MG63 (cell line): ENCODE results near the gene MXRA7. TPM values are rescaled to one million over a fixed set of nuclear protein-coding genes. Genes with fewer than 3 reads are reported as not detected.
A peak's percentile ranks its signal among the peaks of the same experiment; 100 is the strongest.
"Not testable (repeated sequence)": the region's sequence is repeated elsewhere in the genome, so short reads cannot be mapped to it uniquely, and the experiment has no call there.

ENCODE experiments used
- DNase-seq: peaks from one replicate; pipeline ENCODE4 v3.0.0-alpha.2; 2020
- H3K27me3 ChIP-seq: fragments of 250-450 bp; sonication (Bioruptor Pico); 2 replicates; pipeline ENCODE4 v1.5.1; 2020; ENCODE audit warnings: mild to moderate bottlenecking, moderate library complexity
- H3K36me3 ChIP-seq: fragments of 250-450 bp; sonication (Bioruptor Pico); 2 replicates; pipeline ENCODE4 v1.5.1; 2020; ENCODE audit warnings: mild to moderate bottlenecking, moderate library complexity
- H3K4me3 ChIP-seq: fragments of 250-450 bp; sonication (Bioruptor Pico); 2 replicates; pipeline ENCODE4 v1.5.1; 2020; ENCODE audit warnings: mild to moderate bottlenecking, moderate library complexity
- H3K9me3 ChIP-seq: fragments of 250-450 bp; sonication (Bioruptor Pico); 2 replicates; pipeline ENCODE4 v1.5.1; 2020; ENCODE audit warnings: mild to moderate bottlenecking, moderate library complexity
- total RNA-seq: library from RNA; depleted of rRNA; stranded (reverse); fragments of >200 nt; shearing (Covaris generic); gene quantifications from 2 replicates; pipeline ENCODE4 v1.2.3, GENCODE V29; 2014; ENCODE audit warnings: low replicate concordance

MXRA7 gene
- total RNA-seq, 1 experiment from 2014 or later: 65.4 TPM

DNA sequence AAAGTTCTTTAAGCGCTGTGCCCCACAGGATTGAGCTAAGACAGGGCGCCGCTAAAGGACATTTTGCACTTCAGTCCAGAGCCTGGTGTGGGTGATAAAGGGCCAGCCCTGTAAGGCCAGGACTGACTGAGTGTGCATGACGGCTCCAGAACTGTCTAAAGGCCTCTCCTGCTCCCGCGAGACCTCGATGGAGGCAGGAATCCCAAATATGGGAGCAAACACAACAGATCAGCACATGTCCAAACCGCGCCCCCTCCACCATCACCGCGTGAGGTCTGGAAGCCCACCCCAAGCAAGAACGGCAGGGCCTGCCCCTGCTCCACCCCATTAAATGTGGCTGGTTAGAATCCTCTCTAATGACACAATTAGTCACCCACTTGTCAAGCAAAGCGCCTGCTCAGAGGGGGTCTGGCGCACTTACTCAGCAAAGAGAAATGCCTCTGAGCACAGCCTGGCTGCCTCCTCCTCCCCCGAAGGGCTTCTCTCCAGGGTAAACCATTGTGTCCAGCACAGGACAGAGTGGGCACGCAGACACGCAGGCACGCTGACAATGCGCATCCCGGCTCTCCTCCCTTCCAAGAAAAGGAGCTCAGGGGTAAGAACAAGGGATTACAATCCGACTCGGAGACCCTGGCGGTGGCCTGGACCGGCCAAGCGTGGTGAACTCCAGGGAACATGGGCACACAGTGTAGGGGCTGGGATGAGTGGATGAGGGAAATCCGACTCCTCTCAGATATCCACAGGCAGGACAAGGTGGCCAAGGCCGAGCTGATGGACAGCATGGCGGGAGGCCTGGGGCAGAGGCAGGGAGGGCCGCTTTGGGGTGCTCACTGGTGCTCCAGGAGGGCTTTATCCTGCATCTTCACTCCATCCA, 1.5 kb downstream of the MXRA7 start:
- Histone ChIP-seq H3K4me3 (peak overlapping the region; percentile 68), H3K27me3 (no peaks in the 10 kb centered on the region), H3K36me3 (peaks cover 31% of the 10 kb centered on the region), H3K9me3 (no peaks in the 10 kb centered on the region)
- peak; percentile 92 for DNase-seq

DNA sequence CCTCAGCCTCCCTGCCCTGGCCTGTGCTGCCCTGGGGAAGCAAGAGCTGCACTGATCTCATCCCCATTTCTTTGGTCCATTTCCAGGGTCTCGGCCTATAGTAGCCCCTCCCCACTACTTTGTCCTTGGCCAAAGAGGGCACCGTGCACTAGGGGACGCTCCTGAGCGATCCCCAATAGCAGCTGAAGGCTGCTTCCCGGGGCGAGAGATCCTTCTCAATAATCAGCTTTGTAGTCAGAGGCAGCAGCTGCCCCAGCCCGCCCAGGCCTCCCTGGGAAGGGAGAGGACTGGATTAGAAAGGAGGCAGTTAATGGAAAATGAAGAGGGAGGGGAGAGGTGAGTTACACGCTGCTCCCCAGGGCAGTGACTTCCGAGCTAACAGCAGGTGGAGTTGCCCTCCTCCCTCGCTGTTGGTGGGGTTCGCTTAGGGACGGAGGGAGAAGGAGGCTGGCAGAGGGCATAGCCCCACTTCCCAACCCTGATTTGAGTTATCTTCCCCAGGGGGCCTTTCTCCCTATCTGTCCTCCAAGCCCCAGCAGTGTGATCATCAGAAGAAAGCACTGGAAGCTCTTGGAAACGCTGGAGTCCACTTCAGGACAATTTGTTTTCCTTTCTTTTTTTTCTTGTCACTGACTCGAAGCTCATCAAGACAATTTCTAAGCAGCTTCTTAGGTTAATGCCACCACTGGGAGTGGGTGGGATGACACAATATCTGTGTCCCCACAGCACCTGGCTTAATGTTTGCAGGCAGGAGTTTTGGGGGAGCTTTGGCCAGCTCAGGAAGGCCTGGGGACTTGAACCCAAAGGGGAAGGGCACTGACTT, 2.6 kb downstream of the MXRA7 start:
- Histone ChIP-seq H3K4me3 (no peak overlapping the region; the same call in 1 of the 2 replicates), H3K27me3 (no peaks in the 10 kb centered on the region), H3K36me3 (peaks cover 21% of the 10 kb centered on the region), H3K9me3 (no peaks in the 10 kb centered on the region)
- no peak for DNase-seq

DNA sequence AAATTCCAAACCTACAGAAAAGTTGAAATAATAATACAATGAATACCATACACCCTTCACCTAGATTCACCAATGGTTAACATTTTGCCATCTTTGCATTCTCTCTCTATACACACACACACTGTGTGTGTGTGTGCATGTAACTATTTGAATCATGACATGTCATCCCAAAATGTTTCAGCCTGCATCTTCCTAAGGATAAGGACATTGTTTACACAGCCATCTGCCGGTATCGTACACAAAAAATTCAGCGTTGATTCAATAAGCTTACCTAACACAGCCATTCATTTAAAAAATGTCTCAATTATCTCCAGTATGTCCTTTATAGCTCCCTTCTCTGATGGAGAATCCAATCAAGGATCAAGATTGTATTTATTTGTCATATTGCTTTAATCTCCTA, 3.9 kb downstream of the MXRA7 start:
- no peaks in the 10 kb centered on the region for H3K27me3 ChIP-seq
- H3K9me3 ChIP-seq: no peaks in the 10 kb centered on the region
- DNase-seq: no peak
- no peak overlapping the region for H3K4me3 ChIP-seq
- peaks cover 15% of the 10 kb centered on the region for H3K36me3 ChIP-seq

DNA sequence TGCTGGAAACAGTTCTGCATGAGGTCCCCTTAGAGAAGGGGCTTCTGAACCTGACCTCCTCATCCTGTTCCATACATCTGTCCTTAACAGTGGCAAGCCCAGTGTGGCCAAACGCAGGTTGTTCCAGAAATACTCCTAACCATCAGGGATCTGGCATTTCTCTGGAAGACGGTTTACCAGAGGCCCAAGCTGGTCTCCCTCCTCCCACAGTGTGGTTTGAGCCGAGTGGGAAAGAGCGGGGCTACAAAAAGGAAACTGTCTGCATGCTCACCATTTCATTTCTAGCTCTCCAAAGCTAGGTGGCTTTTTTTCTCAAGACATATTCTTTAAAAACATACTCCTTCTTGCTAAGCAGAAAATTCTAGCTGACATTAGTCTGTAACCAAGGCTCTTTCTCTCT, 6.0 kb downstream of the MXRA7 start:
- Histone ChIP-seq H3K9me3 (no peaks in the 10 kb centered on the region), H3K36me3 (peaks cover 17% of the 10 kb centered on the region), H3K4me3 (no peak overlapping the region), H3K27me3 (no peaks in the 10 kb centered on the region)
- no peak for DNase-seq

DNA sequence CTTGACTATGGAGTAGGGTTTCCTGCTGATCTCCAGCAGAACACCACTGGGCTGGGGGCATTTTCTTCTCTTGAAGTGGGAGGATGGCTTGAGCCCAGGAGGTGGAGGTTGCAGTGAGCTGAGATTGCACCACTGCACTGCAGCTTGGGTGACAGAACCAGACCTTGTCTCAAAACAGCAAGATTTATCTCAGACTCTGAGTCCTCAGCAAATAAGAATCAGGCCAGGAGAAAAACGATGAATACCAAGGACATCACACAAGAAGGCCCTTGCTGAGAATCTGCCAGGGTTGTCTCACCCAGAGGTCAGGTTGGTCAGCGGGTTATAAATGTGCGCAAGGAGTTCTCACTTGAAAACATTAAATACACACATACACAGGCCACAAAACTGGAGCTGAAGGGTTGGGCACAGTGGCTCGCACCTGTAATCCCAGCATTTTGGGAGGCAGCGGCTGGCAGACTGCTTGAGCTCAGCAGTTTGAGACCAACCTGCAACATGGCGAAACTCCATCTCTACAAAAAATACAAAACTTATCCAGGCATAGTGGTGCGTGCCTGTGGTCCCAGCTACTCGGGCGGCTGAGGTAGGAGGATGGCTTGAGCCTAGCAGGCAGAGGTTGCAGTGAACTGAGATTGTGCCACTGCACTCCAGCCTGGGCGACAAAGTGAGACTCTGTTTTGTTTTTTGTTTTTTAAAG, 7.7 kb downstream of the MXRA7 start:
- Histone ChIP-seq H3K4me3 (no peak overlapping the region), H3K36me3 (peaks cover 10% of the 10 kb centered on the region; the same call in 1 of the 2 replicates), H3K27me3 (no peaks in the 10 kb centered on the region), H3K9me3 (no peaks in the 10 kb centered on the region)
- DNase-seq: no peak

DNA sequence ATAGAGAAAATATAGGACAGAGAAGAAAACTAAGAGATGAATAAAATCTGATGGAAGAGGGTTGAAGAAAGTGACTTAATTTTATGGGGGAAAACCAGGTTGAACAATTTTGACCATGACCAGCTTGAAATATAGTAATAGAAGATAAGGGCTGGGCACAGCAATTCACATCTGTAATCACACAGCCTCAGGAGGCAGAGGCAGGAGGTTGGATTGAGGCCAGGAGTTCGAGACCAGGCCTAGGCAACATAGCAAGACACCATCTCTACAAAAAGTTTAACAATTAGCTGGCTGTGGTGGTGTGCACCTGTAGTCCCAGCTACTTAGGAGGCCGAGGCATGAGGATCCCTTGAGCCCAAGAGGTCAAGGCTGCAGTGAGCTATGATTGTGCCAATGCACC, 8.7 kb downstream of the MXRA7 start:
- H3K9me3 ChIP-seq: no peaks in the 10 kb centered on the region
- no peaks in the 10 kb centered on the region for H3K27me3 ChIP-seq
- H3K4me3 ChIP-seq: no peak overlapping the region
- peaks cover 8% of the 10 kb centered on the region; the same call in 1 of the 2 replicates for H3K36me3 ChIP-seq
- DNase-seq: no peak

DNA sequence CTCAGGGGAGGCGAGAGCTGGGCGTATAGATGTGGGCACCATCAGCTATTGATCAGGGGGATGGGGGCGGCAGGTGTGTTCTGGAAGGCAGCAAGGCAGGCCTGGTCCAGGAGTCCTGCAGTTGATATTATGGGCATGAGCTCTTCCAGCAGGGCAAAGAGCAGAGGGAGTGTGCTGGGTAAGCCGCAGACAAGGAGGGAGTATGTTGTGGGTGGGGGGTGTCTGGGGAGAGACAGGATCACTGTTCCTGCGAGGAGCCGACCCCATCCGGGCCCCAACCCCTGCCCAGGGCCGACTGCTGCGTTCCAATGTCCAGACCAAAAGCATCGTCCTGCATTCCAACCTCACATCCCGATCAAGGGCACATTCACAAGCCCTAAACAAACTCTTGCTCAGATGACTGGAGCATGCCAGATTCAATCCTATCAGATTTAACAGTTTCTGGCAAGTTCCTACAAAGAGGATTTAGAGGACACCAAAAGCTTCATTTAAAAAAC, 9.2 kb downstream of the MXRA7 start:
- Histone ChIP-seq H3K9me3 (no peaks in the 10 kb centered on the region), H3K4me3 (no peak overlapping the region), H3K27me3 (no peaks in the 10 kb centered on the region), H3K36me3 (peaks cover 4% of the 10 kb centered on the region)
- no peak for DNase-seq

DNA sequence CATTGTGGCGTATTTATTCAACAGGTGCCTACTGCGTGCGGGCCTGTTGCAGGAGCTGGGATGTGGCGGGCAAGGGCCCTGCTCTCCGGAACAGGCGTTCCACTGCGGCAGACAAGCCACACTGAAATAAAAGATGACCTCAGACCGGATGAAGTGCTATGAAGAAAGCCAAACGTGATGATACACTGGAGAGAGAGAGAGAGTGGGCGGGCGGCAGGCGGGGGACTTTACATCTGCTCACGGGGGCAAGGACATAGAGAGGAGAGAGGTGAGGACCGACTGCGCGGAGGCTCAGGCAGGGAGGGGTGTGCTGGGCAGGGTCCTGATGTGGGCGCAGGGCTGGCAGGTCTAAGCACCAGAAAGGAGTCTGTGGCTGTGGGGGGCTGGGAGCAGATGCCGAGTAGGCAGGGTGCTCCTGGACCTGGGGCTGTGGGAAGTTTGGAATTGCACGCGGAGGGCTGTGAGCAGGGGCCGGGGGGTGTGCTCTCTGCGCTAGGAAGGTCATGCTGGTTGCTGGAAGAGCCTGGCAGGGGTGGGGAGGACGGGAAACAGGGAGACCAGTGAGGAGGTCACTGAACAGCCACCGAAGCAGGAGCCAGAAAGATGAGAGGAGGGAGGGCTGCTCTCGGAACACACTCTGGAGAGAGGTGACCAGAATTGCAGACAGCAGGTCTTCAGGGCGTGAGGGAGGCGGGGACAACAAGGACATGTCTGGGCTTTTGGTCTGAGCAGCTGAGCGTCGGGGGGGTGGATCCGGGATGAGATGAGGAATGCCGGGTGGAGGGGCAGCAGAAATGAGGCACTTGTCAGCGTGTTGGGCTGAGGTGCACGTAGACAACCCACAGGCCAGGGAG, 9.9 kb downstream of the MXRA7 start:
- peak; percentile 70 for DNase-seq
- Histone ChIP-seq H3K9me3 (no peaks in the 10 kb centered on the region), H3K27me3 (no peaks in the 10 kb centered on the region), H3K36me3 (peaks cover 3% of the 10 kb centered on the region), H3K4me3 (no peak overlapping the region)

DNA sequence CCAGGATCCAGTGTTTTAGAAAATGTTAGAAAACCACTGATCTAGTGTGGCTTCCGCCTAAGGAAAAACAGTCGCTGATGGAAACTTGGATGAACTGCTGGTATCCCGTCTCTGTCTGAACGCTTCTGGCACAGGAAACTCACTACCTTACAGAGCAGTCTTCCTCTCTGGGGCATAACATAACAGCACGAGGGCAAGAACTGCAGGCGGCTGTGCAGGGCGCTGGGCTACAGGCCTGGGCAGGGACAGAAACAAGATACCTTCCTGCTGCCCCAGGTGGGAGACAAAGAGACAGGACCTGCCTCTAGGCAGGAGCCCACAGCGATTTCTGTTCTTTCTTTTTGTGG, 10.5 kb downstream of the MXRA7 start:
- no peaks in the 10 kb centered on the region for H3K9me3 ChIP-seq
- H3K36me3 ChIP-seq: peaks cover 3% of the 10 kb centered on the region
- DNase-seq: no peak
- no peaks in the 10 kb centered on the region for H3K27me3 ChIP-seq
- H3K4me3 ChIP-seq: no peak overlapping the region

DNA sequence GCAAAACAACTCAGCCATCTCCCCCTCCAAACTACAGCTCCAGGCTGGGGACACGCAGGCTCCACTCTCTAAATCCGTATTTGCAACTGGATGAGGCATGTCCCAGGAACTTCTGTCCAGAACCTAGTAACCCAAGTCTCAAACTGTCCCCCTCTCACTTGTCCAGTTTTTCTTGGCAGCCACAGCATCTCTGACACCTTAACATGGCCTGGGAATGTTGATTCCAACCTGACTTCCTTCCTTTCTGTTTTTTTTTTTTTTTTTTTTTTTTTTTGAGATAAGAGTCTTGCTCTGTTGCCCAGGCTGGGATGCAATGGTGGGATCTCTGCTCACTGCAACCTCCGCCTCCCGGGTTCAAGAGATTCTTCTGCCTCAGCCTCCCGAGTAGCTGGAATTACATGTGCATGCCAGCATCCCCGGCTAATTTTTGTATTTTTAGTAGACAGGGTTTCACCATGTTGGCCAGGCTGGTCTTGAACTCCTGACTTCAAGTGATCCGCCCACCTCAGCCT, 12.2 kb downstream of the MXRA7 start:
- H3K36me3 ChIP-seq, H3K4me3 ChIP-seq, H3K9me3 ChIP-seq, DNase-seq, H3K27me3 ChIP-seq: not testable (repeated sequence)

DNA sequence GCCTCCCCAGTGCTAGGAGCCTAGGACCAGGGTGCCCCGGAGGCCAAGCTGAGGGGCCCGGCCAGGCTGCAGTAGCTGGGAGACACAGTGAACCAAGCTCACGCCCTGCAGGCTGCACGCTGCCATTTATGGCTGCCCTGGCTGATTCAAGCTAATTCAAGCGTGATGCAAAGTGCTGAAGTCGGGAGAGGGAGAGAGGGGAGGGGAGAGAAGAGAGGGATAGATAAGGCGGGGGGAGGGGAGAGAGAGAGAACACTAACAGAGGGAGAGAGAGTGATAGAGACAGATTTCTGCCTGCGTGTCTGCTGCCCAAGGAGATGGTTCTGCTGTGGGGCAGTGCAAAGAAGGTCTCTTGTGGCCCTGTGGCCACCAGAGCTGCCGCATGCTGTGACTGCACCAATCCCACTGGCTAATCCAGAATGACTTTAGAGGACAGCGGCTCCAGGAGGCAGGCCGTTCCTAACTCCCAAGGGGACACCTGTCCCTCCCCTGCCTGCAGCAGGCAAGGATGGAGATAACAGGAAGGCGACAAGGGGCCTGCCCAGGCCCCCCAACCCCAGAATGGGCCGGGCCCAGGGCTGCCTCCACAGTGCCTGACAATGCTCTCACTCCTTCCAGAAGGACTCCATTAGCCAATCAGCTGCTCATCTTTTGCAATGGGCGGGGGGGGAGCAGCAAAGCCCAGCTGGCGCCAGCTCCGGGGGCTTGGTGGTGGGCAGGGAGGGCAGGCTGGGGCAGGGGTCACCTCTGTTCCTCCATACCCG, 12.9 kb downstream of the MXRA7 start:
- DNase-seq: no peak
- Histone ChIP-seq H3K27me3 (no peaks in the 10 kb centered on the region), H3K36me3 (peaks cover 3% of the 10 kb centered on the region), H3K4me3 (no peak overlapping the region), H3K9me3 (no peaks in the 10 kb centered on the region)

DNA sequence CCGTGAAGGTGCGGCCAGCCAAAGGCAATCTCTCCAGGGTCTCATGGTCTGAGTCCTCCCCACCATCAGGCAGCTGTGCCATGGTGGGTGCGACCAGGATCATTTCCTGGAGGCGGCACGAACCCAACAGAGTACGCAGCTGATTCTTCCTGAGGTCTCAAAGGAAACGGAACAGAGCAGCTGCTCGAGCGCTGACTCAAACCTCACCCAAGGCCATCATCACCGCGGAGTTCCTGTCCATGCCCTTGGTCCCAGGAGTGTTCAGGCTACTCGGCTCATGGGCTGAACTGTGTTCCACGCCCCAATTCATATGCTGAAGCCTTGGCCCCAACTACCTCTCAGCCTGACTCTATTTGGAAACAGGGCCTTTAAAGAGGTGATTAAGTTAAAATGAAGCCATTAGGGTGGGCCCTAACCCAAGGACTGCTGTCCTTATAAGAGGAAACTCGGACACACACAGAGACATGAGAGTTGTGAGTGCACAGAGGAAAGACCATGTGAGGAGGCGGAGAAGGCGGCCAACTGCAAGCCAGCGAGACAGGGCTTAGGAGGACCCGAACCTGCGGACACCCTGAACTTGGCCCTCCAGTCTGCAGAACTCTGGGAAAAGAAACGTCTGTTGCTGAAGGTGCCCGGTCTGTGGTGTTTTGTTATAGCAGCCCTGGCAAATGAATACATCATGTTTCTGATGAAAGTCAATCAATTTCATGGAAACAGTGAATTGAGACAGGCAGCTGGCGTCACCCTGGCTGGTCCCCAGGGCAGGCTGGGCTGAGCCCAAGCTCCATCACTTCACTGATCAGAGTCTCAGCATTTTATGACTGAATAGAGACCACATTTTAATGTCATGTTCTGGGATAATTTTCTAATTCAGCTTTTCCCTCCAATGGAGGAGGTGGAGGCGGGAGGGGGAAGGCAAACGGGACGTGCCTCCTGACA, 13.7 kb downstream of the MXRA7 start:
- no peak for DNase-seq
- Histone ChIP-seq H3K4me3 (no peak overlapping the region), H3K9me3 (no peaks in the 10 kb centered on the region), H3K27me3 (no peaks in the 10 kb centered on the region), H3K36me3 (peaks cover 3% of the 10 kb centered on the region)

DNA sequence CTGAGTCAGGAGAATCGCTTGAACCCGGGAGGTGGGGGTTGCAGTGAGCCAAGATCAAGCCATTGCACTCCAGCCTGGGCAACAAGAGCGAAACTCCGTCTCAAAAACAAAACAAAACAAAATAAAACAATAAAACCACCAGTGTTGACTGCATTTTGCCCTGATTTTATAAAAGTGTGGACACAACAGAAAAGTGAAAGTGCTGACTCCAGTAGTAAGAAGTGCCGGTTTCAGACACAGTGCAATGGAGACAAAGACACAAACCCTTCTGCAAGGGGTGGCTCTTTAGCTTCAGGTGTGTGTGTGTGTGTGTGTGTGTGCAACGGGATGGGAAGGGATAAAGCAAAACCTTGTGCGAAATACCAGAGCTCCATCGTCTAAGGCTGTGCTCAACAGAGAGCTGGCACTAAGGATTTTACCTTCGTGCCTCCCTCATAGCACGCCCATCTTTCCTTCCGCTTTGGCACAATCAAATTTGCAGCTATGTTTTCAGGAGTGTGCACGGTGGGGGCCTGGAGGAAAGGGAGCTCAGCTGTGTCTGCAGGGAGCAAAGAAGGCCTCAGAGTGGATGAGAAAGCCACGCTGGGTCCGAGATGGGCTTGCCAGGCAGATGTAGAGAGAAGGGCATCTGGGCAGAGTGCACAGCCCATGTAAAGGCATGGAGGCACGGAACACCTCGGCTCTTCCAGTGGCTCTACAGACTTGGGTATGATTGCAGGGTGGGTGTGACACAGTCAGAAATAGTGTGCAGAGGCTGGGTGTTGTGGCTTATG, 15.5 kb downstream of the MXRA7 start:
- H3K9me3 ChIP-seq: no peaks in the 10 kb centered on the region
- no peak overlapping the region for H3K4me3 ChIP-seq
- H3K27me3 ChIP-seq: no peaks in the 10 kb centered on the region
- peaks cover under 1% of the 10 kb centered on the region for H3K36me3 ChIP-seq
- no peak for DNase-seq
